Neural crest cell (in vitro differentiated cells): ENCODE results near the gene MS4A6E. TPM values are rescaled to one million over a fixed set of nuclear protein-coding genes. Genes with fewer than 3 reads are reported as not detected.

ENCODE experiments used
- DNase-seq: peaks from one replicate; pipeline ENCODE4 v3.0.0; 2021; ENCODE audit warnings: low read depth, mixed read lengths, low spot score
- H3K27ac Mint-ChIP-seq: one replicate; pipeline ENCODE4 v1.8.0; 2021; ENCODE audit warnings: mild to moderate bottlenecking, mixed read lengths; ENCODE audit not compliant: unreplicated experiment
- H3K27me3 Mint-ChIP-seq: 2 replicates; pipeline ENCODE4 v1.8.0; 2021; ENCODE audit warnings: low read depth, mild to moderate bottlenecking, mixed read lengths
- H3K36me3 Mint-ChIP-seq: 2 replicates; pipeline ENCODE4 v1.8.0; 2021; ENCODE audit warnings: low read depth, mild to moderate bottlenecking, mixed read lengths
- H3K4me1 Mint-ChIP-seq: 2 replicates; pipeline ENCODE4 v1.8.0; 2021; ENCODE audit warnings: mixed read lengths
- H3K4me3 Mint-ChIP-seq: one replicate; pipeline ENCODE4 v1.8.0; 2021; ENCODE audit warnings: mild to moderate bottlenecking, mixed read lengths
- H3K9me3 Mint-ChIP-seq: 2 replicates; pipeline ENCODE4 v1.8.0; 2021; ENCODE audit warnings: mixed read lengths
- CTCF ChIP-seq: fragments of 200-600 bp; sonication (generic); conservative IDR thresholded peaks from 2 replicates; pipeline ENCODE4 v1.5.0; 2021; ENCODE audit warnings: antibody characterized with exemption, mild to moderate bottlenecking
- total RNA-seq: library from RNA; stranded (reverse); gene quantifications from 2 replicates; pipeline ENCODE4 v1.2.1, GENCODE V29; 2021

MS4A6E gene
- total RNA-seq, 1 donor from 2014 or later, result not detected

- Mint-ChIP-seq H3K4me3 (no peak overlapping the region), H3K27me3 (no peaks in the 10 kb centered on the region), H3K27ac (no peak overlapping the region), H3K36me3 (no peaks in the 10 kb centered on the region), H3K9me3 (peaks cover 5% of the 10 kb centered on the region), H3K4me1 (peaks cover 15% of the 10 kb centered on the region)
- DNase-seq, result no peak
- no peak for TF ChIP-seq CTCF
These were observed 16.6 kb upstream of the MS4A6E start for GRCh38 chr11:60310407-60310998.

GRCh38 chr11:60314635-60315321 lies 12.3 kb upstream of the MS4A6E start:
- Mint-ChIP-seq H3K4me1 (peaks cover 19% of the 10 kb centered on the region), H3K4me3 (no peak overlapping the region), H3K27ac (no peak overlapping the region), H3K9me3 (peaks cover 10% of the 10 kb centered on the region), H3K36me3 (peaks cover 2% of the 10 kb centered on the region), H3K27me3 (no peaks in the 10 kb centered on the region)
- TF ChIP-seq CTCF, result no peak
- DNase-seq, result no peak

GRCh38 chr11:60315871-60316270 lies 11.2 kb upstream of the MS4A6E start:
- Mint-ChIP-seq H3K9me3 (peaks cover 10% of the 10 kb centered on the region), H3K27me3 (no peaks in the 10 kb centered on the region), H3K36me3 (peaks cover 3% of the 10 kb centered on the region), H3K4me3 (no peak overlapping the region), H3K4me1 (peaks cover 12% of the 10 kb centered on the region), H3K27ac (no peak overlapping the region)
- no peak for TF ChIP-seq CTCF
- DNase-seq, result no peak

- Mint-ChIP-seq H3K27me3 (no peaks in the 10 kb centered on the region), H3K36me3 (peaks cover 3% of the 10 kb centered on the region), H3K4me1 (peaks cover 12% of the 10 kb centered on the region), H3K27ac (no peak overlapping the region), H3K9me3 (peaks cover 10% of the 10 kb centered on the region), H3K4me3 (no peak overlapping the region)
- DNase-seq, result no peak
- TF ChIP-seq CTCF, result no peak
These were observed 10.7 kb upstream of the MS4A6E start for GRCh38 chr11:60316317-60316716.

- peaks cover 10% of the 10 kb centered on the region for H3K9me3 Mint-ChIP-seq
- H3K36me3 Mint-ChIP-seq, result peaks cover 3% of the 10 kb centered on the region
- peaks cover 12% of the 10 kb centered on the region for H3K4me1 Mint-ChIP-seq
- no peak for TF ChIP-seq CTCF
- H3K27ac Mint-ChIP-seq, result no peak overlapping the region
- H3K27me3 Mint-ChIP-seq, result no peaks in the 10 kb centered on the region
- no peak for DNase-seq
- no peak overlapping the region for H3K4me3 Mint-ChIP-seq
These were observed 8.3 kb upstream of the MS4A6E start for GRCh38 chr11:60318726-60319125.
